Gastrocnemius medialis (tissue), 4 donors: ENCODE data around the gene CUTC.

ENCODE experiments used
- CTCF ChIP-seq, 5 experiments: fragments of 450-650 bp in 3 of 5; fragments of 200-600 bp in 2 of 5; sonication (generic) in 2 of 5; IDR thresholded peaks in 4 of 5; conservative IDR thresholded peaks in 1 of 5; 1 replicate in 4 of 5; 2 replicates in 1 of 5; pipeline ENCODE4 v1.5.1; 2016 to 2019; ENCODE audit warnings: antibody characterized with exemption in 5 of 5, mild to moderate bottlenecking in 3 of 5, moderate library complexity in 3 of 5
- POLR2A ChIP-seq, 2 donors: fragments of 450-650 bp; IDR thresholded peaks; one replicate each; pipeline ENCODE4 v1.6.1; 2017; ENCODE audit warnings: antibody characterized with exemption in 2 of 2, mild to moderate bottlenecking in 2 of 2, moderate library complexity in 2 of 2

DNA sequence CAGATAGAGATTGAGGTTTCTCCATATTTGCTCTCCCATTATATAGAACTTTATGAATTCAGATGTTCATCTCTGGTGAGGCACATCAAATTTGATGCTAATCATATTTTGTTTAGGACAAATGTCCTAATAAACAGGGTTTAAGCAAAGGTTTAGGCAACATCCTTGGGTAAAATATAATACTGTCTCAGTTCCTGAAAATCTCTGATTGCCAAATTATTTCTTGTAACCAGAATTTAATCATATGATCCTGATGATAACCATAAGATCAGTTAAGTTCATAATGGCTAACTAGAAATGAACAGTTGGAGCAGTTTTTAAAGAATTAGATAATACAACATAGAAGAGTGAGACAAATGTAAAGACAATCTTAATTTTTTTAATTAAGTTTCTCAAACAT is 18.6 kb downstream of the CUTC start:
- TF ChIP-seq CTCF (IDR thresholded peaks at IDR 0.05 in 4 of 5, conservative IDR thresholded peaks at IDR 0.05 in 1 of 5): no peak
- TF ChIP-seq POLR2A (IDR thresholded peaks at IDR 0.05): no peak
